ENCODE measurements around the gene CPT1C. TPM values are rescaled to one million over a fixed set of nuclear protein-coding genes. Genes with fewer than 3 reads are reported as not detected.

CPT1C gene
- total RNA-seq, 1 donor from 2014 or later = 6.1 TPM

DNA sequence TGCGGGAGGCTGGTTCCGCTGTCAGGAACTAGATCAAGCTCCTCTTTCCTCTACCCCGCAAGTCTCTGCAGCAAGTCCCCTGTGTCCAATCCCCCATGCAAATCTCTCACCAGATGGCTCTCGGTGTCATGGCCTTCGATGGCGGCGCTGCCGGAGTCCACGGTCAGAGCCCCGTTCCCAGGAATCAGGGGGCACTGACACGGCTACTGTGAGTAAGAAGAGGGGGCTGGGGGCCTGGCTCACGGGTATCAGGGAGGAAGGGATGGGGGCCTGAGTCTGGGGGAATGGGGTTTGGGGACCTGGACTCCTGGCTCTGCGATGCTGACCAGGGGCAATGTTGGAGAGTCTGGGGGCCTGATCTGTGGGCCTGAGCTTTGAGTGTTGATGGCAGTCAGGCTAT lies 44.9 kb upstream of the CPT1C start:
- H3K27ac ChIP-seq = no peak overlapping the region
- no peaks in the 10 kb centered on the region for H3K9me3 ChIP-seq
- peaks cover 45% of the 10 kb centered on the region for H3K36me3 ChIP-seq
- H3K4me3 ChIP-seq = no peak overlapping the region
- intact Hi-C loops (cut with DNase I) = no loop called here
- TF ChIP-seq, protein P1, sequence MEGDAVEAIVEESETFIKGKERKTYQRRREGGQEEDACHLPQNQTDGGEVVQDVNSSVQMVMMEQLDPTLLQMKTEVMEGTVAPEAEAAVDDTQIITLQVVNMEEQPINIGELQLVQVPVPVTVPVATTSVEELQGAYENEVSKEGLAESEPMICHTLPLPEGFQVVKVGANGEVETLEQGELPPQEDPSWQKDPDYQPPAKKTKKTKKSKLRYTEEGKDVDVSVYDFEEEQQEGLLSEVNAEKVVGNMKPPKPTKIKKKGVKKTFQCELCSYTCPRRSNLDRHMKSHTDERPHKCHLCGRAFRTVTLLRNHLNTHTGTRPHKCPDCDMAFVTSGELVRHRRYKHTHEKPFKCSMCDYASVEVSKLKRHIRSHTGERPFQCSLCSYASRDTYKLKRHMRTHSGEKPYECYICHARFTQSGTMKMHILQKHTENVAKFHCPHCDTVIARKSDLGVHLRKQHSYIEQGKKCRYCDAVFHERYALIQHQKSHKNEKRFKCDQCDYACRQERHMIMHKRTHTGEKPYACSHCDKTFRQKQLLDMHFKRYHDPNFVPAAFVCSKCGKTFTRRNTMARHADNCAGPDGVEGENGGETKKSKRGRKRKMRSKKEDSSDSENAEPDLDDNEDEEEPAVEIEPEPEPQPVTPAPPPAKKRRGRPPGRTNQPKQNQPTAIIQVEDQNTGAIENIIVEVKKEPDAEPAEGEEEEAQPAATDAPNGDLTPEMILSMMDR (IDR thresholded peaks at IDR 0.05) = no peak
- no peak for ATAC-seq
- H3K4me1 ChIP-seq = peaks cover 14% of the 10 kb centered on the region
- H3K27me3 ChIP-seq = no peaks in the 10 kb centered on the region
- peak; percentile 58 for DNase-seq

DNA sequence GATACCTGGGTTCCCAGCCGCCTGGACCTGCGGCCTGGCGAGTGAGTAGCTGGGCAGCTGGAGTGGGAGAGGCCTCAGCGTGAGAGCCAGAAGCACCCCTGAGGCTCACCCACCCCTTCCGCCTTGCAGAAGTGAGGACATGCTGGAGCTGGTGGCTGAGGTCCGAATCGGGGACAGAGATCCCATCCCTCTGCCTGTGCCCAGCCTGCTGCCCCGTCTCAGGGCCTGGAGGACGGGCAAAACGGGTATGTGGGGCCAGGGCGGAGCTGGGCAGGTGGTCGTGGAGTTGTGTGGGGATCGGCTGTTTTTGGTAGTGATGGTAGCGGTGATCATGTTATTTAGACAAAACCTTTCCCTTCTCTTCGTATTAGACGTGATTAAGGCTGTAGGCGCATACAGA lies 44.3 kb upstream of the CPT1C start:
- Histone ChIP-seq H3K4me1 (peaks cover 14% of the 10 kb centered on the region), H3K27ac (no peak overlapping the region), H3K4me3 (no peak overlapping the region), H3K27me3 (no peaks in the 10 kb centered on the region), H3K9me3 (no peaks in the 10 kb centered on the region), H3K36me3 (peaks cover 45% of the 10 kb centered on the region)
- TF ChIP-seq, protein P1 (IDR thresholded peaks at IDR 0.05) = no peak
- intact Hi-C loops (cut with DNase I) = no loop called here
- ATAC-seq (no peak), DNase-seq (no peak)

DNA sequence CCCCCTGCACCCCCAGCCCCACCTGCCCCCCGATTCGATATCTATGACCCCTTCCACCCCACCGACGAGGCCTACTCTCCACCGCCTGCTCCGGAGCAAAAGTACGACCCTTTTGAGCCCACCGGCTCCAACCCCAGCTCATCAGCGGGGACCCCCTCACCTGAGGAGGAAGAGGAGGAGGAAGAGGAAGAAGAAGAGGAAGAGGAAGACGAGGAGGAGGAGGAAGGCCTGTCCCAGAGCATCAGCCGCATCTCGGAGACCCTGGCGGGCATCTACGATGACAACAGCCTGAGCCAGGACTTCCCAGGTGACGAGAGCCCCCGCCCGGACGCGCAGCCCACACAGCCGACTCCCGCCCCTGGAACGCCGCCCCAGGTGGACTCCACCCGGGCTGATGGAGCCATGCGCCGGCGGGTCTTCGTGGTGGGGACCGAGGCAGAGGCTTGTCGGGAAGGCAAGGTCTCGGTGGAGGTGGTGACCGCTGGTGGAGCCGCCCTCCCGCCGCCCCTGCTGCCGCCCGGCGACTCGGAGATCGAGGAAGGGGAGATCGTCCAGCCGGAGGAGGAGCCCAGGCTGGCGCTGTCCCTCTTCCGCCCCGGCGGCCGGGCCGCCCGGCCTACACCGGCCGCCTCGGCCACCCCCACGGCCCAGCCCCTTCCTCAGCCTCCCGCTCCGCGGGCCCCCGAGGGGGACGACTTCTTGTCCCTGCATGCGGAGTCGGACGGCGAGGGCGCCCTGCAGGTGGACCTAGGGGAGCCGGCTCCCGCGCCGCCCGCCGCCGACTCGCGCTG lies 39.7 kb upstream of the CPT1C start:
- intact Hi-C loops (cut with DNase I) = no loop called here
- Histone ChIP-seq H3K4me3 (no peak overlapping the region), H3K27ac (no peak overlapping the region), H3K9me3 (no peaks in the 10 kb centered on the region), H3K27me3 (no peaks in the 10 kb centered on the region), H3K4me1 (no peaks in the 10 kb centered on the region), H3K36me3 (peaks cover 86% of the 10 kb centered on the region)
- ATAC-seq (no peak), DNase-seq (peak; percentile 58)
- TF ChIP-seq, protein P1 (IDR thresholded peaks at IDR 0.05) = no peak

DNA sequence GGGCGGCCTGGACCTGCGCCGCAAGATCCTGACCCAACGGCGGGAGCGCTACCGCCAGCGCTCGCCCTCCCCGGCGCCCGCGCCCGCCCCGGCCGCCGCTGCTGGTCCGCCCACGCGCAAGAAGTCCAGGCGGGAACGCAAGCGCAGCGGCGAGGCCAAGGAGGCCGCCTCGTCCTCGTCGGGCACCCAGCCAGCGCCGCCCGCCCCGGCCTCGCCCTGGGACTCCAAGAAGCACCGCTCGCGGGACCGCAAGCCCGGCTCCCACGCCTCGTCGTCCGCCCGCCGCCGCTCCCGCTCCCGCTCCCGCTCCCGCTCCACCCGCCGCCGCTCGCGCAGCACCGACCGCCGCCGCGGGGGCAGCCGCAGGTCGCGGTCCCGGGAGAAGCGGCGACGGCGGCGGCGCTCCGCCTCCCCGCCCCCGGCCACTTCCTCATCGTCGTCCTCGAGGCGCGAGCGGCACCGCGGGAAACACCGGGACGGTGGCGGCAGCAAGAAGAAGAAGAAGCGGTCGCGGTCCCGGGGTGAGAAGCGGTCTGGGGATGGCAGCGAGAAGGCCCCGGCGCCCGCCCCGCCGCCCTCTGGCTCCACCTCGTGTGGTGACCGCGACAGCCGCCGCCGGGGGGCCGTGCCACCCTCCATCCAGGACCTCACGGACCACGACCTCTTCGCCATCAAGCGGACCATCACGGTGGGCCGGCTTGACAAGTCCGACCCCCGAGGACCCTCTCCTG lies 38.9 kb upstream of the CPT1C start:
- H3K36me3 ChIP-seq = peaks cover 86% of the 10 kb centered on the region
- intact Hi-C loops (cut with DNase I) = no loop called here
- no peak for ATAC-seq

GRCh38 chr19:49652551-49653465 lies 38.1 kb upstream of the CPT1C start:
- ATAC-seq = no peak
- no peaks in the 10 kb centered on the region for H3K9me3 ChIP-seq
- TF ChIP-seq, protein P1 (IDR thresholded peaks at IDR 0.05) = no peak
- no peaks in the 10 kb centered on the region for H3K27me3 ChIP-seq
- intact Hi-C loops (cut with DNase I) = no loop called here
- no peak overlapping the region for H3K27ac ChIP-seq
- H3K36me3 ChIP-seq = peaks cover 86% of the 10 kb centered on the region
- H3K4me1 ChIP-seq = no peaks in the 10 kb centered on the region
- no peak overlapping the region for H3K4me3 ChIP-seq
- no peak for DNase-seq

More for the DNA sequence above, 38.9 kb upstream of the CPT1C start:
- Histone ChIP-seq H3K27me3 (no peaks in the 10 kb centered on the region), H3K9me3 (no peaks in the 10 kb centered on the region), H3K4me3 (no peak overlapping the region), H3K27ac (no peak overlapping the region), H3K4me1 (no peaks in the 10 kb centered on the region)
- TF ChIP-seq, protein P1 (IDR thresholded peaks at IDR 0.05) = no peak
- DNase-seq = no peak

Measured in upper lobe of right lung (tissue), 1 donor.